HepG2 (cell line): Measurements from ENCODE around the gene STK36. TPM values are rescaled to one million over a fixed set of nuclear protein-coding genes. Genes with fewer than 3 reads are reported as not detected.
A peak's percentile ranks its signal among the peaks of the same experiment; 100 is the strongest.

Experiments used
- ATAC-seq: fragments of 200-7000 bp; cut with Tn5 transposase; 3 replicates; pipeline ENCODE4 v1.9.1; 2020; ENCODE audit warnings: mild to moderate bottlenecking, moderate library complexity
- BruUV-seq: library from RNA; stranded (reverse); fragments of 400-500 nt; replicated peaks from 2 replicates; lab custom pipeline; 2021; lab: Mats Ljungman, UMichigan
- CTCF ChIA-PET: fragments of 300-600 bp; formaldehyde crosslinking; extraction: SDS; loops from one replicate; lab custom pipeline; 2021; ENCODE audit warnings: low total read pairs, inconsistent platforms, low intra/inter-chr PET ratio; lab: Yijun Ruan, JAX
- POLR2A ChIA-PET: fragments of 350-600 bp; sonication (Branson Sonifier 250); formaldehyde crosslinking; loops from one replicate; lab custom pipeline; 2020; ENCODE audit warnings: antibody characterized with exemption, inconsistent platforms; lab: Yijun Ruan, JAX
- DNase-seq: peaks from one replicate; pipeline ENCODE4 v3.0.0-alpha.2; 2015; ENCODE audit warnings: low spot score
- FAIRE-seq: peaks from 3 replicates; lab custom pipeline; 2011; peaks lifted over from hg19 to GRCh38; lab: Jason Lieb, UNC
- H2AFZ ChIP-seq: one replicate; pipeline ENCODE4 v1.6.1; 2011; ENCODE audit warnings: low read length, inconsistent platforms
- H3K27ac ChIP-seq: fragments of 300-600 bp; 3 replicates; pipeline ENCODE4 v1.8.0; 2011; ENCODE audit warnings: mixed run types, mild to moderate bottlenecking, mixed read lengths, low read length, inconsistent platforms; ENCODE audit not compliant: insufficient read depth; ENCODE audit errors: extremely low read length
- H3K27me3 ChIP-seq, 2 experiments: fragments of 200-600 bp in 1 of 2; 2 replicates in 1 of 2; 3 replicates in 1 of 2; pipeline versions ENCODE4 v1.6.0 to v1.8.0; 2011; ENCODE audit warnings: low read length in 2 of 2, mild to moderate bottlenecking in 2 of 2, moderate library complexity in 2 of 2, inconsistent platforms in 1 of 2; ENCODE audit not compliant: insufficient read depth in 2 of 2, control insufficient read depth in 1 of 2
- H3K36me3 ChIP-seq, 2 experiments: fragments of 200-600 bp in 1 of 2; replicated peaks in 1 of 2; 2 replicates in 1 of 2; 3 replicates in 1 of 2; pipeline versions ENCODE4 v1.5.1 to v1.8.0; 2011; ENCODE audit warnings: low read length in 2 of 2, inconsistent platforms in 1 of 2; ENCODE audit not compliant: insufficient read depth in 2 of 2, control insufficient read depth in 1 of 2
- H3K4me1 ChIP-seq: 2 replicates; pipeline ENCODE4 v1.5.1; 2012; ENCODE audit warnings: low read length, inconsistent platforms; ENCODE audit not compliant: insufficient read depth
- H3K4me2 ChIP-seq: 2 replicates; pipeline ENCODE4 v1.6.0; 2011; ENCODE audit warnings: low read depth, low read length, inconsistent platforms
- H3K4me3 ChIP-seq, 3 experiments: fragments of 200-600 bp in 1 of 3; sonication (generic), shearing (Covaris generic) in 1 of 3; replicated peaks in 1 of 3; 2 replicates each; pipeline ENCODE4 v1.5.1; 2011 to 2016; ENCODE audit warnings: low read length in 3 of 3, inconsistent platforms in 2 of 3, low read depth in 2 of 3, mild to moderate bottlenecking in 2 of 3, control low read depth in 1 of 3, mixed read lengths in 1 of 3; ENCODE audit not compliant: insufficient read depth in 1 of 3
- H3K79me2 ChIP-seq: one replicate; pipeline ENCODE4 v1.6.1; 2011; ENCODE audit warnings: low read length, inconsistent platforms; ENCODE audit not compliant: insufficient read depth
- H3K9ac ChIP-seq: 2 replicates; pipeline ENCODE4 v1.6.0; 2011; ENCODE audit warnings: mild to moderate bottlenecking, low read depth, low read length, inconsistent platforms; ENCODE audit not compliant: insufficient read depth
- H3K9me3 ChIP-seq: 2 replicates; pipeline ENCODE4 v1.5.1; 2012; ENCODE audit warnings: mild to moderate bottlenecking, low read length
- H4K20me1 ChIP-seq: 2 replicates; pipeline ENCODE4 v1.6.0; 2011; ENCODE audit warnings: inconsistent platforms, mild to moderate bottlenecking, low read length, moderate library complexity; ENCODE audit not compliant: insufficient read depth
- HNRNPK ChIP-seq: fragments of 200-400 bp; formaldehyde crosslinking; IDR thresholded peaks from 2 replicates; pipeline ENCODE4 v1.6.1; 2018; ENCODE audit warnings: low read length, low read depth, moderate library complexity, mild to moderate bottlenecking; ENCODE audit not compliant: poor library complexity, severe bottlenecking
- HNRNPL ChIP-seq: fragments of 200-400 bp; formaldehyde crosslinking; IDR thresholded peaks from 2 replicates; pipeline ENCODE4 v1.6.1; 2017; ENCODE audit warnings: mild to moderate bottlenecking, low read depth, low read length
- HOXD1 ChIP-seq: sonication (generic); formaldehyde crosslinking; IDR thresholded peaks from 2 replicates; pipeline ENCODE4 v1.5.0; 2020; ENCODE audit warnings: missing genetic modification reagents
- KDM5A ChIP-seq: fragments of 200-600 bp; sonication (generic); IDR thresholded peaks from 2 replicates; pipeline ENCODE4 v1.7.0; 2018; ENCODE audit warnings: antibody characterized with exemption, mild to moderate bottlenecking, low read length, borderline replicate concordance
- KLF11 ChIP-seq: IDR thresholded peaks from 2 replicates; pipeline ENCODE4 v1.6.1; 2016; ENCODE audit warnings: missing compliant biosample characterization
- PCBP2 ChIP-seq: fragments of 200-400 bp; formaldehyde crosslinking; optimal IDR thresholded peaks from 2 replicates; pipeline ENCODE3; 2018; ENCODE audit warnings: low read length, low read depth; ENCODE audit not compliant: poor library complexity, severe bottlenecking
- PHB2 ChIP-seq: fragments of 450-650 bp; IDR thresholded peaks from 2 replicates; pipeline ENCODE4 v1.6.1; 2018; ENCODE audit not compliant: partially characterized antibody
- PLSCR1 ChIP-seq: sonication (generic); formaldehyde crosslinking; IDR thresholded peaks from 2 replicates; pipeline ENCODE4 v1.5.0; 2020; ENCODE audit warnings: missing genetic modification reagents, mild to moderate bottlenecking, borderline replicate concordance
- SAFB2 ChIP-seq: sonication (generic); formaldehyde crosslinking; IDR thresholded peaks from 2 replicates; pipeline ENCODE4 v1.5.1; 2020; ENCODE audit warnings: missing genetic modification reagents, low read depth, mild to moderate bottlenecking, borderline replicate concordance
- SALL1 ChIP-seq: sonication (generic); formaldehyde crosslinking; IDR thresholded peaks from 2 replicates; pipeline ENCODE4 v1.8.0; 2022; ENCODE audit warnings: mild to moderate bottlenecking, missing genetic modification reagents
- SMARCE1 ChIP-seq: fragments of 450-650 bp; IDR thresholded peaks from 2 replicates; pipeline ENCODE4 v1.6.1; 2017; ENCODE audit warnings: borderline replicate concordance
- TERF1 ChIP-seq: sonication (generic); formaldehyde crosslinking; IDR thresholded peaks from 2 replicates; pipeline ENCODE4 v1.8.0; 2022; ENCODE audit warnings: mild to moderate bottlenecking, missing genetic modification reagents, moderate library complexity
- THAP8 ChIP-seq: sonication (generic); formaldehyde crosslinking; IDR thresholded peaks from 2 replicates; pipeline ENCODE4 v1.5.1; 2020; ENCODE audit warnings: missing genetic modification reagents, mild to moderate bottlenecking, borderline replicate concordance
- UBTF ChIP-seq: sonication (generic); formaldehyde crosslinking; IDR thresholded peaks from 2 replicates; pipeline ENCODE4 v1.4.0; 2020; ENCODE audit warnings: mild to moderate bottlenecking, missing genetic modification reagents
- ZNF205 ChIP-seq: IDR thresholded peaks from 2 replicates; pipeline ENCODE4 v1.6.1; 2018; ENCODE audit warnings: missing biosample characterization, missing genetic modification reagents
- ZNF331 ChIP-seq: sonication (generic); formaldehyde crosslinking; IDR thresholded peaks from 2 replicates; pipeline ENCODE4 v1.4.0; 2020; ENCODE audit warnings: missing genetic modification reagents
- ZNF460 ChIP-seq: sonication (generic); formaldehyde crosslinking; IDR thresholded peaks from 2 replicates; pipeline ENCODE4 v1.5.1; 2020; ENCODE audit warnings: missing genetic modification reagents, mild to moderate bottlenecking, borderline replicate concordance
- ZNF598 ChIP-seq: sonication (generic); formaldehyde crosslinking; IDR thresholded peaks from 2 replicates; pipeline ENCODE4 v1.5.1; 2020; ENCODE audit warnings: mild to moderate bottlenecking, missing genetic modification reagents, borderline replicate concordance
- ZNF788 ChIP-seq: sonication (generic); formaldehyde crosslinking; IDR thresholded peaks from 2 replicates; pipeline ENCODE4 v1.5.0; 2020; ENCODE audit warnings: mild to moderate bottlenecking, missing genetic modification reagents, borderline replicate concordance
- WGBS: methylation state at CpG from one replicate; pipeline ENCODE4 v1.1.6; 2017; ENCODE audit warnings: low lambda C conversion rate; 5-methylcytosine and 5-hydroxymethylcytosine counted together
- in situ Hi-C: cut with HindIII; loops from 2 replicates; pipeline ENCODE4 v1.10.0; 2017; ENCODE audit warnings: low pct_unique_long_range_greater_than_20kb; ENCODE audit not compliant: extremely low pct_ligation_motif_present
- intact Hi-C: fragments of 100-400 bp; cut with micrococcal nuclease; formaldehyde crosslinking; loops from one replicate; pipeline ENCODE4 v1.10.0; 2022; ENCODE audit not compliant: unreplicated experiment
- polyA plus RNA-seq, 8 experiments: library from polyadenylated mRNA; depleted of rRNA in 3 of 8; stranded (reverse) in 7 of 8; unstranded in 1 of 8; fragments of >200 nt; fragmentation: Illumina TruSeq in 4 of 8; extraction: Trizol in 4 of 8; gene quantifications; 2 replicates each; pipeline versions ENCODE4 v1.2.1 to v1.2.3, GENCODE V29; 2011 to 2016; ENCODE audit warnings: low read depth in 4 of 8, missing spikeins in 1 of 8, mixed read lengths in 1 of 8; ENCODE audit not compliant: insufficient read depth in 1 of 8
- total RNA-seq, 5 experiments: library from RNA; depleted of rRNA; stranded (reverse); fragments of >200 nt; fragmentation: Illumina TruSeq; extraction: Trizol; gene quantifications; 2 replicates each; pipeline ENCODE4 v1.2.3, GENCODE V29; 2016; ENCODE audit warnings: low read depth in 1 of 5

The STK36 gene
- total and polyA plus RNA-seq, 2 of the 13 experiments (the other 11 are each of a cell fraction or from before 2014, with no cell fraction given) = 45.9 to 83.5 TPM

- TF ChIP-seq UBTF (CRISPR knock-in tag) = no peak
- TF ChIP-seq PCBP2 = peak; percentile 38
- TF ChIP-seq SMARCE1 = no peak
- peak; percentile 3; the same call in 1 of the 2 replicates for TF ChIP-seq PLSCR1 (CRISPR knock-in tag)
- TF ChIP-seq, all 625 proteins: peak for 6
These were observed 38.0 kb downstream of the STK36 start (continued) for GRCh38 chr2:218709908-218710307.

- POLR2A ChIA-PET = interaction anchor here (1.0 to 2.4 kb wide), 13 partner anchors 12 to 137 kb away, joined by 3 to 22 read pairs (median 11); partner anchors contain the start of genes BCS1L, CYP27A1, RNF25 and STK36
- no peaks in the 10 kb centered on the region; a peak in 1 of 5 replicates for H3K27me3 ChIP-seq
- CTCF ChIA-PET = interaction anchor here (2.6 kb wide), 1 partner anchor 137 kb away, joined by 49 read pairs; no protein-coding TSS in a partner anchor
- H4K20me1 ChIP-seq = peaks cover 3% of the 10 kb centered on the region; the same call in 1 of the 2 replicates
- 62% methylated on average over 14 of the region's 14 CpGs for WGBS
- in situ Hi-C loops = no loop called here
- FAIRE-seq = no peak
- H3K9ac ChIP-seq = no peak overlapping the region
- H3K27ac ChIP-seq = no peak overlapping the region
- H3K9me3 ChIP-seq = no peaks in the 10 kb centered on the region
- no peak overlapping the region for H2AFZ ChIP-seq
- H3K4me2 ChIP-seq = peak overlapping the region; percentile 86
- H3K36me3 ChIP-seq = peaks cover 2 to 9% of the 10 kb centered on the region in 2 experiments; a peak in 3 of 5 replicates
- intact Hi-C loops = loop anchor here (1.0 to 2.0 kb wide), 3 partner anchors 44 to 137 kb away; no protein-coding TSS in a partner anchor
- H3K4me1 ChIP-seq = peaks cover 45% of the 10 kb centered on the region
- peak overlapping the region; percentile 45 to 97 (median 93) for H3K4me3 ChIP-seq
- no TSS peak for BruUV-seq
- peak; percentile 1; the same call in 2 of the 3 replicates for ATAC-seq
- no peak for DNase-seq
- H3K79me2 ChIP-seq = peaks cover 44% of the 10 kb centered on the region
- TF ChIP-seq PHB2 (no peak), KLF11 (no peak), ZNF598 (CRISPR knock-in tag) (peak; percentile 10; the same call in 1 of the 2 replicates), ZNF331 (CRISPR knock-in tag) (no peak), HNRNPL (no peak), HOXD1 (CRISPR knock-in tag) (no peak), SALL1 (CRISPR knock-in tag) (no peak), KDM5A (no peak), THAP8 (CRISPR knock-in tag) (0 out of 2 replicates have a peak, but pooled peaks have one; percentile 45), TERF1 (CRISPR knock-in tag) (no peak), ZNF788 (CRISPR knock-in tag) (no peak), ZNF205 (no peak), ZNF460 (CRISPR knock-in tag) (no peak), HNRNPK (no peak), SAFB2 (CRISPR knock-in tag) (no peak)
These were observed 38.4 kb downstream of the STK36 start for GRCh38 chr2:218710334-218710686.
